ENCODE data around the gene CFAP119.

CFAP119 gene

GRCh38 chr16:30786936-30787612 lies 25.2 kb upstream of the CFAP119 start, which contains the start of gene ZNF629:
Gene ZNF629 (minus strand): TSS chr16:30787205. CDS start chr16:30784482, 2,723 bp downstream.
- TF ChIP-seq SIN3A (IDR thresholded peaks at IDR 0.05; ENCODE audit: borderline replicate concordance, insufficient read depth, low read length) (peak; percentile 63; the same call in 1 of the 2 replicates), TAF1 (IDR thresholded peaks at IDR 0.05; ENCODE audit: borderline replicate concordance, insufficient read depth, low read length) (peak; percentile 77; the same call in 1 of the 2 replicates), FOXP2 (optimal IDR thresholded peaks at IDR 0.05; ENCODE audit: borderline replicate concordance, extremely low read depth, extremely low read length, insufficient read depth) (no peak)

GRCh38 chr16:30786115-30786935 lies 24.5 kb upstream of the CFAP119 start:
- TF ChIP-seq POLR2AphosphoS5 (IDR thresholded peaks at IDR 0.05; ENCODE audit: low read depth, low read length) (peak; percentile 13; the same call in 1 of the 2 replicates), TAF1 (IDR thresholded peaks at IDR 0.05; ENCODE audit: borderline replicate concordance, insufficient read depth, low read length) (no peak), FOXP2 (optimal IDR thresholded peaks at IDR 0.05; ENCODE audit: borderline replicate concordance, extremely low read depth, extremely low read length, insufficient read depth) (no peak), REST (IDR thresholded peaks at IDR 0.05; ENCODE audit: insufficient read depth in 1 of 2, low read depth in 2 of 2, low read length in 2 of 2) (no peak), SIN3A (IDR thresholded peaks at IDR 0.05; ENCODE audit: borderline replicate concordance, insufficient read depth, low read length) (no peak)

- TF ChIP-seq SIN3A (IDR thresholded peaks at IDR 0.05; ENCODE audit: borderline replicate concordance, insufficient read depth, low read length) (no peak), FOXP2 (optimal IDR thresholded peaks at IDR 0.05; ENCODE audit: borderline replicate concordance, extremely low read depth, extremely low read length, insufficient read depth) (no peak), REST (IDR thresholded peaks at IDR 0.05; ENCODE audit: insufficient read depth in 1 of 2, low read depth in 2 of 2, low read length in 2 of 2) (no peak), POLR2AphosphoS5 (IDR thresholded peaks at IDR 0.05; ENCODE audit: low read depth, low read length) (no peak), TAF1 (IDR thresholded peaks at IDR 0.05; ENCODE audit: borderline replicate concordance, insufficient read depth, low read length) (no peak)
Measured at GRCh38 chr16:30785126-30786106, 23.6 kb upstream of the CFAP119 start.

- no peak for TF ChIP-seq FOXP2 (optimal IDR thresholded peaks at IDR 0.05; ENCODE audit: borderline replicate concordance, extremely low read depth, extremely low read length, insufficient read depth)
Measured at GRCh38 chr16:30784215-30784614, 22.4 kb upstream of the CFAP119 start.

- no peak for TF ChIP-seq POLR2AphosphoS5 (IDR thresholded peaks at IDR 0.05; ENCODE audit: low read depth, low read length)
- no peak for TF ChIP-seq REST (IDR thresholded peaks at IDR 0.05; ENCODE audit: insufficient read depth in 1 of 2, low read depth in 2 of 2, low read length in 2 of 2)
- TF ChIP-seq TAF1 (IDR thresholded peaks at IDR 0.05; ENCODE audit: borderline replicate concordance, insufficient read depth, low read length) = no peak
- TF ChIP-seq SIN3A (IDR thresholded peaks at IDR 0.05; ENCODE audit: borderline replicate concordance, insufficient read depth, low read length) = no peak
- TF ChIP-seq FOXP2 (optimal IDR thresholded peaks at IDR 0.05; ENCODE audit: borderline replicate concordance, extremely low read depth, extremely low read length, insufficient read depth) = no peak
Measured at GRCh38 chr16:30783280-30784109, 21.6 kb upstream of the CFAP119 start.
